A673 (cell line): ENCODE measurements around the gene ZNRF3.

Experiments used
- EZH2 ChIP-seq: fragments of 200-600 bp; sonication (generic); IDR thresholded peaks from 2 replicates; pipeline ENCODE4 v1.6.1; 2017; ENCODE audit warnings: borderline replicate concordance, low read depth, mild to moderate bottlenecking, mixed read lengths, antibody characterized with exemption, low read length; ENCODE audit not compliant: poor library complexity, severe bottlenecking
- TF ChIP-seq, protein P1 (sequence below): fragments of 300-800, 200-600 bp; sonication (generic); conservative IDR thresholded peaks from 2 replicates; pipeline ENCODE4 v1.5.1; 2017; ENCODE audit warnings: low read depth, mild to moderate bottlenecking, antibody characterized with exemption, low read length, moderate library complexity, mixed read lengths

DNA sequence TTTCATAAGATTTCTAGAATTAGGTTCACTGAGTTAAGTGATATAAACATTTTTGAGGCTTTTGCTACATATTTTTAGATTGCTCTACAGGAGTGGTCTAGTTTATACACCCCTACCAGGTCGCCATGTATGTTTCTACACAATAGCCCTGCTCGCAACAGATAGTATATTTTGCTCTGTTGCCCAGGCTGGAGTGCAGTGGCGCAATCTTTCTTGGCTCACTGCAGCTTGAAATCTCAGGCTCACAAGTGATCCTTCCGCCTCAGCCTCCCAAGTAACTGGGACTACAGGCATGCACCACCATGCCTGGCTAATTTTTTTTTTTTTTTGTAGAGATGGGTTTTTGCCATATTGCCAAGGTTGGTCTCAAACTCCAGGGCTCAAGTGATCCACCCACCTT is 10.4 kb downstream of the ZNRF3 start:
- TF ChIP-seq, protein P1, sequence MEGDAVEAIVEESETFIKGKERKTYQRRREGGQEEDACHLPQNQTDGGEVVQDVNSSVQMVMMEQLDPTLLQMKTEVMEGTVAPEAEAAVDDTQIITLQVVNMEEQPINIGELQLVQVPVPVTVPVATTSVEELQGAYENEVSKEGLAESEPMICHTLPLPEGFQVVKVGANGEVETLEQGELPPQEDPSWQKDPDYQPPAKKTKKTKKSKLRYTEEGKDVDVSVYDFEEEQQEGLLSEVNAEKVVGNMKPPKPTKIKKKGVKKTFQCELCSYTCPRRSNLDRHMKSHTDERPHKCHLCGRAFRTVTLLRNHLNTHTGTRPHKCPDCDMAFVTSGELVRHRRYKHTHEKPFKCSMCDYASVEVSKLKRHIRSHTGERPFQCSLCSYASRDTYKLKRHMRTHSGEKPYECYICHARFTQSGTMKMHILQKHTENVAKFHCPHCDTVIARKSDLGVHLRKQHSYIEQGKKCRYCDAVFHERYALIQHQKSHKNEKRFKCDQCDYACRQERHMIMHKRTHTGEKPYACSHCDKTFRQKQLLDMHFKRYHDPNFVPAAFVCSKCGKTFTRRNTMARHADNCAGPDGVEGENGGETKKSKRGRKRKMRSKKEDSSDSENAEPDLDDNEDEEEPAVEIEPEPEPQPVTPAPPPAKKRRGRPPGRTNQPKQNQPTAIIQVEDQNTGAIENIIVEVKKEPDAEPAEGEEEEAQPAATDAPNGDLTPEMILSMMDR, result no peak
- no peak for TF ChIP-seq EZH2
